Uterus (tissue), 4 donors: ENCODE results near the gene CCDC148. TPM values are rescaled to one million over a fixed set of nuclear protein-coding genes. Genes with fewer than 3 reads are reported as not detected.

Experiments used
- DNase-seq, 2 donors: peaks; one replicate each; pipeline ENCODE4 v3.0.0-alpha.2; 2019 to 2020
- H3K27ac ChIP-seq, 2 donors: fragments of 200-600 bp; sonication (generic); 1 replicate in 1 of 2; 2 replicates in 1 of 2; pipeline ENCODE4 v1.5.1; 2016 to 2018
- H3K27me3 ChIP-seq, 2 donors: fragments of 200-600 bp; sonication (generic); one replicate each; pipeline ENCODE4 v1.5.1; 2018 to 2019; ENCODE audit warnings: control low read depth in 1 of 2
- H3K36me3 ChIP-seq, 2 donors: fragments of 200-600 bp; sonication (generic); one replicate each; pipeline ENCODE4 v1.5.1; 2019; ENCODE audit warnings: control low read depth in 1 of 2
- H3K4me1 ChIP-seq, 2 donors: fragments of 200-600 bp; sonication (generic); one replicate each; pipeline ENCODE4 v1.5.1; 2018 to 2019; ENCODE audit warnings: control low read depth in 1 of 2
- H3K4me3 ChIP-seq, 2 donors: fragments of 200-600 bp; sonication (generic); 1 replicate in 1 of 2; 2 replicates in 1 of 2; pipeline ENCODE4 v1.5.1; 2018 to 2019; ENCODE audit warnings: mild to moderate bottlenecking in 1 of 2
- H3K9me3 ChIP-seq, 2 donors: fragments of 200-600 bp; sonication (generic); one replicate each; pipeline ENCODE4 v1.5.1; 2019; ENCODE audit warnings: control low read depth in 1 of 2
- POLR2A ChIP-seq, 2 donors: fragments of 450-650 bp; IDR thresholded peaks; one replicate each; pipeline ENCODE4 v1.6.1; 2016; ENCODE audit warnings: antibody characterized with exemption in 2 of 2, mild to moderate bottlenecking in 1 of 2, moderate library complexity in 1 of 2
- intact Hi-C: fragments of 100-400 bp; cut with DNase I; formaldehyde crosslinking; loops from one replicate; pipeline ENCODE4 v1.15.1; 2023; ENCODE audit warnings: low total_unique reads
- total RNA-seq, 4 donors: library from RNA; depleted of rRNA in 3 of 4; stranded (reverse); fragments of >200 nt in 3 of 4; gene quantifications; one replicate each; pipeline versions ENCODE4 v1.1.0 to v1.2.4, GENCODE V29; 2014 to 2023
- TF ChIP-seq, protein P1 (sequence below), 4 experiments: fragments of 200-600 bp in 2 of 4; fragments of 450-650 bp in 2 of 4; sonication (generic) in 2 of 4; IDR thresholded peaks; one replicate each; pipeline ENCODE4 v1.5.1; 2016 to 2019; ENCODE audit warnings: antibody characterized with exemption in 4 of 4, mild to moderate bottlenecking in 2 of 4, moderate library complexity in 1 of 4
- donor health status: DM: yes; HTN: yes; CAD: no.

The CCDC148 gene
- total RNA-seq, 4 donors from 2014 or later, result 0.77 to 9.7 (median 3.0) TPM; not detected in 1

DNA sequence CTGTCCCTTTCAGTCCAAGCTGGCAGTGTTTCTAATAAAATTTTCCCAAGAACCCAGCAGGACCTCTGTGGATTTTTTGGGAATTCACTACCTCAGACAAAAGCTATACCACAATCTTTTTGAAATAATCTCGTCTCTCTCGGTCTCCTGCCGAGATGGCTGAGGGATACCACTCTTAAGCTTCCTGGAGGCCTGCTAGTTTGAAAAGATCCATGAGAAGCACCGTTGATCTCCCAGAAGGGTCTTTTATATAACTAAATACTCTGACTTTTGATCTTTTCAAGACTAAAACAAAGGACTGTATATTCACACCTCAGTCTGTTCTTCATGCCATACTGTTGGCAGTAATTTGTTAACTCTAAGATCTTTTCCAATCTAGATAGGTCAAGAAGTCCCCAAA is 213.2 kb downstream of the CCDC148 start:
- intact Hi-C loops, result no loop called here
- H3K4me1 ChIP-seq, result no peaks in the 10 kb centered on the region
- H3K36me3 ChIP-seq, result no peaks in the 10 kb centered on the region

DNA sequence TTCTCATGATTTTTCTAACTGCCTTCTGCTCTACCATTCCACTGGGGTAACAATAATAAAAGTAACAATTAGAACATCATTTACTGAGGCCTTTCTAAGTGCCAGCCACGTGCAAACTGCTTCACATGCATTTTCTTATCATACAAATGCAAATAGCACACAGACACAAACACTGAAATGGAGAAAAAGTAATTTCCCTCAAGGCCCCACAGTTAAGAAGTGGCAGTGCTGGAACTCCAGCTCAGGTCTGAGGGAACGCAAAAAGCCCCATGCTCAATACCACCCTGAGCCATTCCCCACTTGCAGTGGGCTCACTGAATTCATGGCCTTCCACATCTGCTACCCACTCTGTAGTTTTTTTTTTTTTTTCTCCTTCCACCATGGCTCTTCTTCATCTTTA is 214.3 kb downstream of the CCDC148 start:
- H3K27ac ChIP-seq, result no peak overlapping the region
- H3K4me1 ChIP-seq, result no peaks in the 10 kb centered on the region
- no peaks in the 10 kb centered on the region for H3K36me3 ChIP-seq
- TF ChIP-seq POLR2A (IDR thresholded peaks at IDR 0.05), result no peak
- TF ChIP-seq, protein P1, sequence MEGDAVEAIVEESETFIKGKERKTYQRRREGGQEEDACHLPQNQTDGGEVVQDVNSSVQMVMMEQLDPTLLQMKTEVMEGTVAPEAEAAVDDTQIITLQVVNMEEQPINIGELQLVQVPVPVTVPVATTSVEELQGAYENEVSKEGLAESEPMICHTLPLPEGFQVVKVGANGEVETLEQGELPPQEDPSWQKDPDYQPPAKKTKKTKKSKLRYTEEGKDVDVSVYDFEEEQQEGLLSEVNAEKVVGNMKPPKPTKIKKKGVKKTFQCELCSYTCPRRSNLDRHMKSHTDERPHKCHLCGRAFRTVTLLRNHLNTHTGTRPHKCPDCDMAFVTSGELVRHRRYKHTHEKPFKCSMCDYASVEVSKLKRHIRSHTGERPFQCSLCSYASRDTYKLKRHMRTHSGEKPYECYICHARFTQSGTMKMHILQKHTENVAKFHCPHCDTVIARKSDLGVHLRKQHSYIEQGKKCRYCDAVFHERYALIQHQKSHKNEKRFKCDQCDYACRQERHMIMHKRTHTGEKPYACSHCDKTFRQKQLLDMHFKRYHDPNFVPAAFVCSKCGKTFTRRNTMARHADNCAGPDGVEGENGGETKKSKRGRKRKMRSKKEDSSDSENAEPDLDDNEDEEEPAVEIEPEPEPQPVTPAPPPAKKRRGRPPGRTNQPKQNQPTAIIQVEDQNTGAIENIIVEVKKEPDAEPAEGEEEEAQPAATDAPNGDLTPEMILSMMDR (IDR thresholded peaks at IDR 0.05), result no peak
- H3K4me3 ChIP-seq, result no peak overlapping the region
- no peaks in the 10 kb centered on the region for H3K9me3 ChIP-seq
- no peak for DNase-seq
- intact Hi-C loops, result no loop called here
- H3K27me3 ChIP-seq, result no peaks in the 10 kb centered on the region

More for the DNA sequence above, 213.2 kb downstream of the CCDC148 start:
- no peak for DNase-seq
- Histone ChIP-seq H3K9me3 (no peaks in the 10 kb centered on the region), H3K27ac (no peak overlapping the region), H3K4me3 (no peak overlapping the region), H3K27me3 (no peaks in the 10 kb centered on the region)
- TF ChIP-seq, protein P1 (IDR thresholded peaks at IDR 0.05), result no peak
- TF ChIP-seq POLR2A (IDR thresholded peaks at IDR 0.05), result no peak

DNA sequence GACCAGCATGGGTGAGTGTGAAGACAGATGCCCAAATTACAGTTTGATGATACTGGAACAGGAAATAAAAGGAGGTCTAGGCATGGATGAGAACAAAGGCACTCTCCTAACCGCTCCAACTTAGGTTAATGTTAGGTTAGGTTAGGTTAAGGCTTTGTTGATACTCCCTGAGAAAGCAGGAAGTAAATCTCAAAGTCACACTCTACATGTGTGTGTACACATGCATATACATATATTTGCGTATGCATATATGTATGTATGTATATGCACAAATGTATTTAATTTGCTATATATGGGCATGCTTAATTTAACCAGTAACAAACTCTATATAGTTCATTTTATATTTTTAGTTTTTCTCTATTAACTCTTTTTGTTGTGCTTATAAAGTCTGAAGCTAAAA is 215.6 kb downstream of the CCDC148 start:
- DNase-seq, result no peak
- Histone ChIP-seq H3K36me3 (no peaks in the 10 kb centered on the region), H3K4me1 (no peaks in the 10 kb centered on the region), H3K27me3 (no peaks in the 10 kb centered on the region), H3K9me3 (no peaks in the 10 kb centered on the region), H3K27ac (no peak overlapping the region), H3K4me3 (no peak overlapping the region)
- intact Hi-C loops, result no loop called here
- TF ChIP-seq, protein P1 (IDR thresholded peaks at IDR 0.05), result no peak
- no peak for TF ChIP-seq POLR2A (IDR thresholded peaks at IDR 0.05)

DNA sequence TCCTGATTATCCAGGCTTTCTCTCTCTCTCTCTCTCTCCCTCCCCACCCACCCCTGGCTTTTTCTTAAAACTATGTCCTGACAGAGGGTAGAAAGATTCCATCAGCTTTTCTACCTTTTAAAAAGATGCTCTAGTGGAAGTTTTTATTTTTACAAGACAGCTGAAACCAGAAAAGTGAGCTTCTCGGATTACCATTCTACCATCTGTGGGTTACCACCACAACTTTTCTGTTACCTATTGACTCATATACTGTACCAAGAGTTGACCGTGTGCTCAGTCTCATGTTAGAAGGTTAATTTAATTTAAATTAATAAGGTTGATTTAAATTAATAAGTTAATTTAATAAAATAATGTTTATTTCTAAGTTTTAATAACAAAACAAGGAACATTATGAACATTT is 217.3 kb downstream of the CCDC148 start:
- no peaks in the 10 kb centered on the region for H3K4me1 ChIP-seq
- TF ChIP-seq POLR2A (IDR thresholded peaks at IDR 0.05), result no peak
- TF ChIP-seq, protein P1 (IDR thresholded peaks at IDR 0.05), result no peak
- intact Hi-C loops, result no loop called here
- H3K9me3 ChIP-seq, result no peaks in the 10 kb centered on the region
- DNase-seq, result no peak
- H3K27me3 ChIP-seq, result no peaks in the 10 kb centered on the region
- H3K27ac ChIP-seq, result no peak overlapping the region
- H3K4me3 ChIP-seq, result no peak overlapping the region
- no peaks in the 10 kb centered on the region for H3K36me3 ChIP-seq

DNA sequence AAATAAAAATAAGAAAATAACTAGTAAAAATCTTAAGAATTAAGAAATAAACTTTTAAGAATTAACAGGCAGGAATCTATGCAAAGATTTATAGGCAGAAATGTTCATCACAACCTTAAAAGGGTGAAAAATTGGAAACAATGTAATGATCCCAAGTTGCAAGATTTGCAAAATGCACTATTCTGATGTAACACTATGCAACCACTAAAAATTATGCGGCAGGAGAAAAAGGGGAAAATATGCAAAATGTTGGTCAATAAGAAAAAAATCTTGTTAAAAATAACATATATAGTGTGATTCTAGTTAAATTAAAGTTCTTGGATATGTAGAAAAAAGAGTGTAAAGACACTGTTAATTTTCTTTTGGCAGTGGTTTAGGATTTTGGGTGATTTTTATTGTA is 222.1 kb downstream of the CCDC148 start:
- Histone ChIP-seq H3K4me3 (no peak overlapping the region), H3K27ac (no peak overlapping the region), H3K4me1 (no peaks in the 10 kb centered on the region), H3K27me3 (no peaks in the 10 kb centered on the region), H3K36me3 (no peaks in the 10 kb centered on the region), H3K9me3 (no peaks in the 10 kb centered on the region)
- TF ChIP-seq, protein P1 (IDR thresholded peaks at IDR 0.05), result no peak
- no peak for TF ChIP-seq POLR2A (IDR thresholded peaks at IDR 0.05)
- no peak for DNase-seq
- intact Hi-C loops, result no loop called here
